Measurements from ENCODE around the gene ARHGDIG.

The ARHGDIG gene

GRCh38 chr16:280005-280460 is 358 bp upstream of the ARHGDIG start:
- no peak for DNase-seq (ENCODE audit: low read depth in 1 of 2, low spot score in 1 of 2)

DNA sequence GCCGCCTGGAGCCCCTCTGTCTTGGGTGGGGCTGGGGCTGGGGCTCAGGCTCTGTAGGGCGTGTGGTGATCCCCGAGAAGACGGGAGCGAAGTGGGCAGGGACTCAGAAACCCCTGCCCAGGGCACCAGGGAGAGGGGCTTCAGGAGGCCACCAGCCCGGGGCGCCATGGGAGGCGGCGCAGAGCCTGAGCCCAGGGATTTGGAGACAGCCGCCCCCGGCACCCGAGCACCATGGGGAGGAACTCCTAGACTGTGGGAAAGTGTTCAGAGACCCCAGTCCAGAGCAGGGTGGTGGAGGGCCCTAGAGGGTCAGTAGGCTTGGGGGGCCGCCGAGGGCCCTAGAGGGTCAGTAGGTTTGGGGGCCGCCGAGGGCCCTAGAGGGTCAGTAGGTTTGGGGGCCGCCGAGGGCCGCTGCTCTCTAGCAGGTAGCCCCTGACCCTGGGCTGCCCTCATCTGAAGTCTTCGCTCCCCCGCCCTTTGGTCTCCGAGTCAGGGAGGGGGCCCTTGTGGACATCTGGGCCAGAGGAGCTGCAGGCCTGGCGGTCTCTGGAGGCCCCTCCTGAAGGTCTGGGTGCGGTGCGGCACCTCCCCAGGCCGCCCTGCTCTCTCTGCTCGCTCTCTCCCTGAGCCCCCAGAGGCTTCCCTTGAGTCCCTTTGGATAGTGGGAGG is 734 bp downstream of the ARHGDIG start:
- no peak for DNase-seq (ENCODE audit: low read depth in 1 of 2, low spot score in 1 of 2)

DNA sequence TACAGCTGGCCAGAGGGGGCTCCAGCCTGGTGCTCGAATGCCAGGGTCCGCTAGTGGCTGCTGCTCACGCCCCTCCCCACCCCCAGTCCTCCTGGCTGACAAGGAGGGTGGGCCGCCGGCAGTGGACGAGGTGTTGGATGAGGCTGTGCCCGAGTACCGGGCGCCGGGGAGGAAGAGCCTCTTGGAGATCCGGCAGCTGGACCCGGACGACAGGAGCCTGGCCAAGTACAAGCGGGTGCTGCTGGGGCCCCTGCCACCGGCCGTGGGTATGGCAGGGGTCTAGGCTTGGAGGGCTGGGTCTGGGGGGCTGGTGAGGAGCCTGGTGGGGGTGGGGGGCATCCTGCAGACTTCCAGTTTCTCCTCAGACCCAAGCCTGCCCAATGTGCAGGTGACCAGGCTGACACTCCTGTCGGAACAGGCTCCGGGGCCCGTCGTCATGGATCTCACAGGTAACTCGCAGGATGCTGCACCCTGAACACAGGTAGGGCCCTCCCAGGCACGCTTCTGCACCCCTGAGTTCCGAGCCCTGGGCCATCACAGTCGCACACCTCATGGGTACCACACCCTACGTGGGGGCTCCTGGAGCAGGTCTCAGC is 1.4 kb downstream of the ARHGDIG start:
- no peak for DNase-seq (ENCODE audit: low read depth in 1 of 2, low spot score in 1 of 2)

- no peak for DNase-seq (ENCODE audit: low read depth in 1 of 2, low spot score in 1 of 2)
Observed at GRCh38 chr16:282491-282890, 2.1 kb downstream of the ARHGDIG start.

- DNase-seq (ENCODE audit: low read depth in 1 of 2, low spot score in 1 of 2), result no peak
Observed at GRCh38 chr16:283033-283805, 2.8 kb downstream of the ARHGDIG start, which contains the start of gene PDIA2. Gene PDIA2 (plus strand): TSS chr16:283164. CDS start chr16:283170, 6 bp downstream.

DNA sequence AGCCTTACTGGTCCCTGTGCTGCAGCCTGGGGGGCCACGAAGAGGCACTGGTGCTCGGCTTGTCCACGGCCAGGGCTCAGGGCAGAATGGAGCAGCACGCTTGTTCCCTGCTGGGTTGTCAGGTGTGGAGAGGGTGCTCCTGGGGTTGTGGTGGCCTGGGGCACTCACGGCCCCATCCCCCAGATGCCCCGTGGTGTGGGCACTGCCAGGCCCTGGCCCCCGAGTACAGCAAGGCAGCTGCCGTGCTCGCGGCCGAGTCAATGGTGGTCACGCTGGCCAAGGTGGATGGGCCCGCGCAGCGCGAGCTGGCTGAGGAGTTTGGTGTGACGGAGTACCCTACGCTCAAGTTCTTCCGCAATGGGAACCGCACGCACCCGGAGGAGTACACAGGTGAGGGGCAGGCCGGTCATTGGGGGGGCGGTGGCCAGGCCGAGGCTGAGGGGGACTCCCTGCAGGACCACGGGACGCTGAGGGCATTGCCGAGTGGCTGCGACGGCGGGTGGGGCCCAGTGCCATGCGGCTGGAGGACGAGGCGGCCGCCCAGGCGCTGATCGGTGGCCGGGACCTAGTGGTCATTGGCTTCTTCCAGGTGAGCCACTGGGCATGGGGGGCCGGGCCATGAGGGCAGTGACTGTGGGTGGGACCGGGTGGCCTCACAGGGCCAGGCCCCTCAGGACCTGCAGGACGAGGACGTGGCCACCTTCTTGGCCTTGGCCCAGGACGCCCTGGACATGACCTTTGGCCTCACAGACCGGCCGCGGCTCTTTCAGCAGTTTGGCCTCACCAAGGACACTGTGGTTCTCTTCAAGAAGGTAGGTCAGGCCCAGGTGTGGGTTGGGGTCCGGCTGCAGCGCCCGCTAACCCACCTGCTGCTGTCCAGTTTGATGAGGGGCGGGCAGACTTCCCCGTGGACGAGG is 4.1 kb downstream of the ARHGDIG start:
- DNase-seq (ENCODE audit: low read depth in 1 of 2, low spot score in 1 of 2), result no peak

GRCh38 chr16:285146-286055 is 5.0 kb downstream of the ARHGDIG start:
- DNase-seq (ENCODE audit: low read depth in 1 of 2, low spot score in 1 of 2), result no peak

GRCh38 chr16:286491-287297 is 6.3 kb downstream of the ARHGDIG start:
- DNase-seq (ENCODE audit: low read depth in 1 of 2, low spot score in 1 of 2), result no peak

GRCh38 chr16:287298-287811 is 7.0 kb downstream of the ARHGDIG start:
- DNase-seq (ENCODE audit: low read depth in 1 of 2, low spot score in 1 of 2), result no peak

DNA sequence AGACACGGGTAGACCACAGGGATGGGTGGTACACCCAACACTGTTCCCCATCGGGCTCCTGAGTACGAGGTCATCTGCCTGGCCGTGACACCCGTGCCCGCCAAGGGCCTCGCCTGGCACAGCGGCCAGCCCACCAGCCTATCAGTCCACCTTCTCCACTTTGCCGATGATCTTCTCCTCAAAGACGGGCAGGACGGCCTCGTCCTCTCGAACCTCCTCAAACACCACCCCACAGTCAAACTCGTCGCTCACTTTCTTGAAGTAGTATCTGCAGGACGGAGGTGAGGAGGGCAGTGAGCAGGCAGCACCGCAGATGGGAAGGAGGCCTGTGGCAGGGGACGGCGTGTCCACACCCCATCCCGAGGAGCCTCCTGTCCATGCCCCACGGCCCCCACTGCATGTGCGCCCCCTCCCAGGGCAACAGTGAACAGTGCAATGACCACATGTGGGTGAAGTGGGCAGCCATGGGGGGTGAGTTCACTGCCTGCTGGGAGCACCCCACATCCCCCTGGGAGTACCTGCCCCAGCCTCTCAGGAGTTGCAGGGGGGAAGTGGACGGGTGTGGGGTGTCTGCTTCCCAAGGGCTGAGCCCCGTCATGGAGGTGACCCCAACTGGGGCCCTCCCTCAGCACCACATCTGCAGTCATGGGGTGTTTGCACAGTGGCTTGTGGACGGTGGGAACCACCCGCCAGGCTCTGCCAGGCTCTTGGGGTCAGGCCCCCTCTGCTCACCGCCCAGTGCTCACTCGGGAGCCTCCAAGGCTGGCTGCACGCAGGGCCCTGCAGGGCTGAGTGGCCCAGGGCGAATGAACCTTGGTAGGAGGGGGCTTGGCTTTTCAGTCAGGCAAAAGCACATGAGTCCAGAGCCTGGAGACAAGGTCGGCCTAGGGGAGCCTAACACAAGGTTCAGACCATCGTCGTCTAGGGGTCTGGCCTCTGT is 7.9 kb downstream of the ARHGDIG start:
- no peak for DNase-seq (ENCODE audit: low read depth in 1 of 2, low spot score in 1 of 2)

- no peak for DNase-seq (ENCODE audit: low read depth in 1 of 2, low spot score in 1 of 2)
Observed at GRCh38 chr16:289395-289997, 9.1 kb downstream of the ARHGDIG start.

GRCh38 chr16:290015-290680 is 9.8 kb downstream of the ARHGDIG start:
- DNase-seq (ENCODE audit: low read depth in 1 of 2, low spot score in 1 of 2), result no peak

DNA sequence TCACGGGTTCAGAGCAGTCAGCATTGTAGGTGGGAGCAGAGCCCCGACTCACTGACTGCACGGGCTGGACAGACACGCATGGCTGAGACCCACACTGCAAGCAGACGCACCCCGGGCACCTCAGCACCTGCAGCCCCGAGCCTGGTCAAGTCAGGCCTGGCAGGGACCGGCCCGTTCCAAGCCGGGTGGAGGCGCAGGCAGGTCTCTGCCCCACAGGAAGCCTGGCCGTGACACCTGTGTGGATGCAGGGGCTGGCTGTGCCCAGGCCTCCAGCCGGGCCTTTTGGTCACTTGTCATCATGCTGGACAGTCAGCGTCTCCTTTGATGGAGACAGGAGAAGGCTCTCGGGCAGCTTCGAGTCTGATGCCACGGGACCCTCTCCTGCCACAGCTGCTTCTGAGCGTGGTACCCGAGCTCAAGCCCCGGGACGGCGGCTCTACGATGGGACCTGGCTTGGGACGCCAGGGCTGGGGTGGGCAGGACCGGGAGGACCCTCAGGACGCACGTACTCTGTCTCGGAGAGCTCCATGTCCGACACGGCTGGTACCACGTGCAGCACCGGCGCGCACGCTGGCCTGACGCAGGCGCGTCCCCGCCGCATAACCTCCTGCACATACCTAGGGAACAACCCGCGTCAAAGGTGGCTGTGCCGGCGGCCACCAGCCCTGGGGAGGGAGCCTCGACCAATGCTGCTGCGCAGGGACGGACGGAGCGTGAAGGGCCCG is 10.5 kb downstream of the ARHGDIG start:
- no peak for DNase-seq (ENCODE audit: low read depth in 1 of 2, low spot score in 1 of 2)

- DNase-seq (ENCODE audit: low read depth in 1 of 2, low spot score in 1 of 2), result no peak
Observed at GRCh38 chr16:291539-291938, 11.1 kb downstream of the ARHGDIG start.

DNA sequence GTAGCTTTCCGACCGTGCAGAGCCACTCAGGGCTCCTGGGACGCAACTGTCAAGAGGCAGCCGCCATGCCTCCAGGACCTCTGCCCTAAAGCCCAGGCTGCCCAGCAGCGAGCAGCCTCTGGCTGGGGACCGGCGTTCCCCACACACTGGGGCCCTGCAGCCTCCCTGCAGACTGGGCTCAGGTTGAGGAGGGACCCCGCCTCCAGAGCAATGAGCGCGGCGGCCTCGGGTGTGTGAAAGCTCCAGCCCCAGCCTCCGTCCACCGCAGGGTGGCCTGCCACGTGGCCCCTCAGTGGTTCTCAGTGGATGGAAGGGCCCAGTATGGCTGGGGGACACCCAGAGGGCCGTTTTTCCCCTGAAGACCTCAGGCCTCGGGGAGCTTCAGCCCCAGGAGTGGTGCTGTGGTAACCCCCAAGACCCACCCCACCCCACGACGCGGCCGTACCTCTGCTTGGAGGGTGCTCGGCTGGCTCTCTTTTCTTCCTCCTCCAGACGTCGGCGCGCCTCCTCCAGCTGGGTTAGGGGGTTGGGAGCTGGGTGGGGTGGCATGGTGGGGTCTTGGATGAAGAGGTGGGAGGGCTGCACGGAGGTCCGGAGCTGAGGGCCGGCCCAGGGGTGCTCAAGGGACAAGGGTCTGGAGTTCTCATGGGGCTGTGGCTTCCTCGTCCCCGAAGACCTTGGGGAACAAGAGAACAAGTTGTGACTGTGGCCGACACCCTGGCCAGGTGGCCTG is 12.8 kb downstream of the ARHGDIG start:
- DNase-seq (ENCODE audit: low read depth in 1 of 2, low spot score in 1 of 2), result no peak

DNA sequence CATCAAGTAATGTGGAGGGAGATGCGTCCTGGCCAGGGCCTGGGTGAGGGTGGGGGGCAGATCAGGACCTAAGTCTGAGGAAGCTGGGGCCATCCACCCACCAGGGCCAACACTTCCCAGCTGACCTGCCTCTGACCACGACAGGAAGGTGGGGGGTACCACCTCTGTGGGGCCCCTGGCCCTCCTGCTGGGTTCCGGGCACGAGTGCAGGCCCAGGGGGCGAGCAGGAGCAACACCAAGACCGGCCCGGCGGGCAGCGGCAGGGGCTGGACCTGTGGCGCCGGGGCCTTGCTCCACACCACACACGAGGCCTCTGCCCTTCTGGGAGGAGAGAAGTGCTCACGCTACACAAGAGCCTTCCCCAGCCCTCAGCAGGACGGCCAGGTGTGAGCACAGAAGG is 15.9 kb downstream of the ARHGDIG start:
- DNase-seq (ENCODE audit: low read depth in 1 of 2, low spot score in 1 of 2), result no peak
